Measurements from ENCODE around the gene CGB3. TPM values are rescaled to one million over a fixed set of nuclear protein-coding genes. Genes with fewer than 3 reads are reported as not detected.
"Not testable (repeated sequence)": the region's sequence is repeated elsewhere in the genome, so short reads cannot be mapped to it uniquely, and the experiment has no call there.

The CGB3 gene
- total and polyA plus RNA-seq, 10 of the 15 experiments (the other 5 are each of a cell fraction or from before 2014, with no cell fraction given): not detected

DNA sequence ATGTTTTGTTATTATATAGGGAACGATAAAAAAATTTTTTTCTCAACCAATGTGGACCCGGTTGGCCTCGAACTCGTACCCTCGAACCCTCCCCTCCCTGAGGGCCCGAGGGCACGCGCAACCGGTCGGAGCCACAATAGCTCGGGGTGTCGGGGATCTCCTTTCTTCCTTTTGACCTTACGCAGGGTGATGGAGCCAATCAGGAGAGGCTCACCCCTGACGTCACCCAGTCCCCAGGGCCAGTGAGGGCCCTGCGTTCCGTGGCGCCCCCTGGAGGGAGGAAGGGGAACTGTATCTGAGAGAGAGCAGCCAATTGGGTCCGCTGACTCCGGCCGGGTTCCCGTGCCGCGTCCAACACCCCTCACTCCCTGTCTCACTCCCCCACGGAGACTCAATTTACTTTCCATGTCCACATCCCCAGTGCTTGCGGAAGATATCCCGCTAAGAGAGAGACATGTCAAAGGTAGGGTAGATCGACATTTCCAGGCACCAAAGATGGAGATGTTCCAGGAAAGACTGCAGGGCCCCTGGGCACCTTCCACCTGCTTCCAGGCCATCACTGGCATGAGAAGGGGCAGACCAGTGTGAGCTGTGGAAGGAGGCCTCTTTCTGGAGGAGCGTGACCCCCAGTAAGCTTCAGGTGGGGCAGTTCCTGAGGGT, 7.6 kb upstream of the CGB3 start, which contains the start of gene CGB2:
Gene CGB2, plus strand, starts transcription at position 249 of the 660 bp plus-strand sequence. Its CDS starts 206 bp downstream, at position 455.
- DNase-seq (ENCODE audit: low read depth, low spot score) (peak; percentile 25), ATAC-seq (peak; percentile 77)
- H2AFZ ChIP-seq (ENCODE audit: control insufficient read depth, low read depth, low read length); H4K20me1 ChIP-seq (ENCODE audit: control insufficient read depth, insufficient read depth); intact Hi-C loops (cut with micrococcal nuclease; ENCODE audit: unreplicated experiment); H3K27ac ChIP-seq (ENCODE audit: control insufficient read depth, insufficient read depth); H3K79me2 ChIP-seq (ENCODE audit: control insufficient read depth, insufficient read depth, low read length); H3K4me2 ChIP-seq (ENCODE audit: control insufficient read depth, insufficient read depth); POLR2A ChIA-PET; H3K9ac ChIP-seq (ENCODE audit: control insufficient read depth, insufficient read depth, low read length); H3K4me3 ChIP-seq; BruUV-seq (replicated peaks); H3K4me1 ChIP-seq (ENCODE audit: control insufficient read depth, insufficient read depth, low read length); H3K9me3 ChIP-seq (replicated peaks; ENCODE audit: control insufficient read depth, insufficient read depth, low read length); in situ Hi-C loops (cut with MboI); H3K27me3 ChIP-seq (replicated peaks in 1 of 2; ENCODE audit: control insufficient read depth in 2 of 2, insufficient read depth in 2 of 2, low read length in 1 of 2); H3K36me3 ChIP-seq (ENCODE audit: control insufficient read depth in 2 of 2, insufficient read depth in 2 of 2, low read length in 1 of 2); SMC1A ChIA-PET (ENCODE audit: uncharacterized antibody, unreplicated experiment); FAIRE-seq: not testable (repeated sequence)
- CTCF ChIA-PET: interaction anchor here (1.4 kb wide), 1 partner anchor 38 kb away, joined by 5 read pairs; the partner anchor contains the start of genes GYS1 and RUVBL2
- 33% methylated on average over 17 of the region's 28 CpGs for WGBS (ENCODE audit: insufficient coverage, insufficient replicate concordance, low lambda C conversion rate, missing lambda C conversion rate)
- TF ChIP-seq CREB1 (IDR thresholded peaks at IDR 0.05; ENCODE audit: low read depth) (peak; percentile 44; the same call in 1 of the 2 replicates), NFYB (IDR thresholded peaks at IDR 0.05; ENCODE audit: insufficient read depth, low read depth, low read length) (0 out of 2 replicates have a peak, but pooled peaks have one; percentile 22), SREBF2 (IDR thresholded peaks at IDR 0.05; ENCODE audit: low read length) (peak; percentile 77), ATF7 (IDR thresholded peaks at IDR 0.05; ENCODE audit: low read depth) (peak; percentile 27; the same call in 1 of the 2 replicates), CREM (IDR thresholded peaks at IDR 0.05; ENCODE audit: low read depth) (0 out of 2 replicates have a peak, but pooled peaks have one; percentile 18)
- TF ChIP-seq, protein P1, sequence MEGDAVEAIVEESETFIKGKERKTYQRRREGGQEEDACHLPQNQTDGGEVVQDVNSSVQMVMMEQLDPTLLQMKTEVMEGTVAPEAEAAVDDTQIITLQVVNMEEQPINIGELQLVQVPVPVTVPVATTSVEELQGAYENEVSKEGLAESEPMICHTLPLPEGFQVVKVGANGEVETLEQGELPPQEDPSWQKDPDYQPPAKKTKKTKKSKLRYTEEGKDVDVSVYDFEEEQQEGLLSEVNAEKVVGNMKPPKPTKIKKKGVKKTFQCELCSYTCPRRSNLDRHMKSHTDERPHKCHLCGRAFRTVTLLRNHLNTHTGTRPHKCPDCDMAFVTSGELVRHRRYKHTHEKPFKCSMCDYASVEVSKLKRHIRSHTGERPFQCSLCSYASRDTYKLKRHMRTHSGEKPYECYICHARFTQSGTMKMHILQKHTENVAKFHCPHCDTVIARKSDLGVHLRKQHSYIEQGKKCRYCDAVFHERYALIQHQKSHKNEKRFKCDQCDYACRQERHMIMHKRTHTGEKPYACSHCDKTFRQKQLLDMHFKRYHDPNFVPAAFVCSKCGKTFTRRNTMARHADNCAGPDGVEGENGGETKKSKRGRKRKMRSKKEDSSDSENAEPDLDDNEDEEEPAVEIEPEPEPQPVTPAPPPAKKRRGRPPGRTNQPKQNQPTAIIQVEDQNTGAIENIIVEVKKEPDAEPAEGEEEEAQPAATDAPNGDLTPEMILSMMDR (IDR thresholded peaks at IDR 0.05 in 2 of 3, conservative IDR thresholded peaks at IDR 0.05 in 1 of 3; ENCODE audit: control insufficient read depth in 2 of 3, extremely low read depth in 1 of 3, insufficient read depth in 1 of 3, low read depth in 3 of 3, low read length in 3 of 3): peak in 2 of 3 experiments; percentile 12 to 43; a peak in 2 of 6 replicates
- RAD21 ChIA-PET (ENCODE audit: unreplicated experiment): interaction anchor here (1.2 kb wide), 1 partner anchor 38 kb away, joined by 3 read pairs; the partner anchor contains the start of genes GYS1 and RUVBL2

DNA sequence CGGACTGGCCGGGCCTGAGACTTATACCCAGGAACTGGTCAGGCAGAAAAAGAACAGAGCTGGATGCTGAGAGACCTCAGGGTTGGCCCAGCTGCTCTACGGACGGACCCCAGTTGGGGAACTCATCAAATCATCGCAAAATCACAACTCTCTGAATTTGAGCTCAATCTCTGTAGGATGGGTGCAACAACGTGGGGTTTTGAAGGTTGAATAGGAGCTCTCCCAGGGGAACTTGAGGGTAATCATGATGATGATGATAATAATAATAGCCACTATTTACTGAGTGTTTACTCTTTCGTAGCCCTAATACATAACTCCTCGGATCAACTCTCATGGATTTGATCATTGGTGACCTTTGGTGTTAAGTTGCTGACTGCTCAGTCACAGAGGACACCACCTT, 6.2 kb upstream of the CGB3 start:
- H2AFZ ChIP-seq (ENCODE audit: control insufficient read depth, low read depth, low read length); POLR2A ChIA-PET; H3K4me1 ChIP-seq (ENCODE audit: control insufficient read depth, insufficient read depth, low read length); H3K4me2 ChIP-seq (ENCODE audit: control insufficient read depth, insufficient read depth); H3K4me3 ChIP-seq; H3K36me3 ChIP-seq (ENCODE audit: control insufficient read depth in 2 of 2, insufficient read depth in 2 of 2, low read length in 1 of 2); H4K20me1 ChIP-seq (ENCODE audit: control insufficient read depth, insufficient read depth); intact Hi-C loops (cut with micrococcal nuclease; ENCODE audit: unreplicated experiment); H3K9ac ChIP-seq (ENCODE audit: control insufficient read depth, insufficient read depth, low read length); ATAC-seq; H3K79me2 ChIP-seq (ENCODE audit: control insufficient read depth, insufficient read depth, low read length); in situ Hi-C loops (cut with MboI); DNase-seq (ENCODE audit: low read depth, low spot score); RAD21 ChIA-PET (ENCODE audit: unreplicated experiment); H3K27me3 ChIP-seq (replicated peaks in 1 of 2; ENCODE audit: control insufficient read depth in 2 of 2, insufficient read depth in 2 of 2, low read length in 1 of 2); H3K27ac ChIP-seq (ENCODE audit: control insufficient read depth, insufficient read depth); SMC1A ChIA-PET (ENCODE audit: uncharacterized antibody, unreplicated experiment); H3K9me3 ChIP-seq (replicated peaks; ENCODE audit: control insufficient read depth, insufficient read depth, low read length); FAIRE-seq; BruUV-seq (replicated peaks): not testable (repeated sequence)
- CTCF ChIA-PET: interaction anchor here (0.6 to 1.0 kb wide), 2 partner anchors 33 to 194 kb away, joined by 3 read pairs; partner anchors contain the start of gene HSD17B14
- 46% methylated on average over 6 of the region's 8 CpGs for WGBS (ENCODE audit: insufficient coverage, insufficient replicate concordance, low lambda C conversion rate, missing lambda C conversion rate)

All from GM12878 (cell line).